Coronary artery (tissue), 2 donors: Measurements from ENCODE around the gene LBX2.
A peak's percentile ranks its signal among the peaks of the same experiment; 100 is the strongest.

Experiments
- DNase-seq: peaks from one replicate; pipeline ENCODE4 v3.0.0-alpha.2; 2017; ENCODE audit warnings: low spot score
- H3K27ac ChIP-seq, 2 donors: fragments of 200-600 bp; sonication (generic); one replicate each; pipeline ENCODE4 v1.5.1; 2016 to 2019
- H3K4me3 ChIP-seq: fragments of 200-600 bp; sonication (generic); 2 replicates; pipeline ENCODE4 v1.5.1; 2016; ENCODE audit warnings: mild to moderate bottlenecking, moderate library complexity
- CTCF ChIP-seq: fragments of 200-600 bp; sonication (generic); IDR thresholded peaks from one replicate; pipeline ENCODE4 v1.5.1; 2019; ENCODE audit warnings: antibody characterized with exemption

LBX2 gene

GRCh38 chr2:74510272-74510671 is 10.9 kb upstream of the LBX2 start:
- Histone ChIP-seq H3K27ac (no peak overlapping the region), H3K4me3 (no peak overlapping the region)
- no peak for TF ChIP-seq CTCF
- DNase-seq = no peak

- no peak for TF ChIP-seq CTCF
- no peak for DNase-seq
- Histone ChIP-seq H3K27ac (peak overlapping the region; percentile 97), H3K4me3 (peak overlapping the region; percentile 83)
Measured at GRCh38 chr2:74507926-74508520, 8.6 kb upstream of the LBX2 start.

- no peak for TF ChIP-seq CTCF
- peak within 1 kb of the TSS; percentile 83 for H3K4me3 ChIP-seq
- DNase-seq = peak; percentile 98
- H3K27ac ChIP-seq = peak within 1 kb of the TSS; percentile 97
Measured at GRCh38 chr2:74507145-74507925, 7.9 kb upstream of the LBX2 start, which contains the start of gene PCGF1. PCGF1 (minus strand) TSS chr2:74507695; CDS start chr2:74507668, 27 bp downstream.

DNA sequence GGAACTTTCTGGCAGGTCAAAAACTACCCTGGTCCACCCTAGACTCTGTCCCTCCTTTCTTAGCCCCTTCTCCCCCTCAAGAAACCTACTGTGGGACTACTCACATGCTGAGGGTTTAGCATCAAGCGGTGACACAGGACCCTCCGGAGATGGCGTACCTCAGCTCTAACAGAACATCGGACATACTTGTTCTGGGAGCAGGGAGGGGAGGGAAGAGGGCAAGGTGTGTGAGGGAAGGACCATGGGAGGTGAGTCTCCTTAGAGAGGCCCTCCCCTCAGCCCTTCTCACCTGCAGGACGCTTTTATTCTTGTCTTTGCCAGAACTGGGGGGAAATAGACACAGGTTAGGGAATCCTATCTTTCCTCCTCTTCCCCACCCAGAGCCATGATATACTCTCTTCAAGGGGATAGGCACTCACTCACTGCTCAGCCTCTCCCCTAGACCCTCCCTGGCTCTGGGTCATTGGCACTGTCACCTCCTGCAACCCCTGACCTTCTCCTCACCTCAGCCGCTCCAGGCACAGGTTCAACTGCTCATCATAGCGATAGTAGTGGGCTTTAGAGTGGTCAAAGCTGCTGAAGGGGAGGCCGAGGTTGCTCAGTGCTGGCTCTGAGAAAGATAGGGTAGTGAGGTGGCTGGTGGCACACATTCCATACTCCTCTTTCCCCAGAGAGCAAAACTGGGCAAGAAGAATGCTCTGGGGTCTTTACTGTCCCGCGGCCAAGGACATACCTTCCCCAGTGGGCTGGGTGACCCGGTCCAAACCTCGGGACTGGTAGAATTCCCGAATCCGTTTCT is 6.2 kb upstream of the LBX2 start:
- H3K4me3 ChIP-seq = peak overlapping the region; percentile 22
- no peak overlapping the region for H3K27ac ChIP-seq
- no peak for TF ChIP-seq CTCF
- DNase-seq = no peak

DNA sequence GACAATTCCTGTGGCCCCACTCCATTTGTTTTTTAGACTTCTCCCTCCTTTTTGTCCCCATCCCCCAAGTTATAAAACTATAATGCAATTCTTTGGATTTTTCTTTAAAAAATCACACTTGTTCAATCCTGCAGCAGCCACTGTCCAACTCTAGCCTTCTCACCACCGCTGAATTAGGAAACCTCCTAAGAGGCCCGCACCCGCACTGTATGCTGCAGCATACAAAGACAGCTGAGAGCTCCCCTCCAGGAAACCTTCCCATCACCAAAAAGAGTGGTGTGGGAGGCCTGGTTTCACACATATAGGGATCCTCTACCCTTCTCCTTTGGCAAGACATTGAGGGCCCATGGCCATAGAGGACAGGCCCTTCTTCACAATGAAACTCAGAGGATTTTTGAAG is 5.2 kb upstream of the LBX2 start:
- TF ChIP-seq CTCF = no peak
- Histone ChIP-seq H3K27ac (no peak overlapping the region), H3K4me3 (no peak overlapping the region)
- DNase-seq = no peak

GRCh38 chr2:74503506-74504475 is 4.4 kb upstream of the LBX2 start:
- no peak for DNase-seq
- Histone ChIP-seq H3K27ac (peak overlapping the region; percentile 6 to 80), H3K4me3 (peak overlapping the region; percentile 82)
- no peak for TF ChIP-seq CTCF
